GDM1 (cell line): ENCODE results near the gene SLF1.

Source experiments
- DNase-seq: peaks from one replicate; lab custom pipeline; 2025; lab: John Stamatoyannopoulos, UW

SLF1 gene

DNA sequence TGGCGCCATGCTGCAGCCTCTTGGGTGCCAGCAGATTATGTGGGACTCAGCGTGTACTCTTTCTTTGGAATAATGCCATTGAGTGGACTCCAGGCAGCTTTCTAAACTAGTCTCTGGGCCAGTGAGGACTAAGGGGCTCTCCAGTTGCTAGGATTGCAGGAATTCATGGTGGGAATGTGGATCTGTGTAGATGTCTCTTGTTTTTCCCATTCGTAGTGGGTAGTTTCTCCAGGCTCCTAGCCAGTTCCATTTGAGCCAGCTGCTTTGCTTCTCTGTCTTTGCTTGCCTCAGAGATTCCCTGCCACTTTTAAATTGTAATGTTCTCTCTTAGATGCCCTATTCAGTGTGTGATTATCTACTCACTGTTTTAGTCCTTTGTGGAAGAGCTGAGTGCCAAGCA lies 42.6 kb downstream of the SLF1 start:
- no peak for DNase-seq

DNA sequence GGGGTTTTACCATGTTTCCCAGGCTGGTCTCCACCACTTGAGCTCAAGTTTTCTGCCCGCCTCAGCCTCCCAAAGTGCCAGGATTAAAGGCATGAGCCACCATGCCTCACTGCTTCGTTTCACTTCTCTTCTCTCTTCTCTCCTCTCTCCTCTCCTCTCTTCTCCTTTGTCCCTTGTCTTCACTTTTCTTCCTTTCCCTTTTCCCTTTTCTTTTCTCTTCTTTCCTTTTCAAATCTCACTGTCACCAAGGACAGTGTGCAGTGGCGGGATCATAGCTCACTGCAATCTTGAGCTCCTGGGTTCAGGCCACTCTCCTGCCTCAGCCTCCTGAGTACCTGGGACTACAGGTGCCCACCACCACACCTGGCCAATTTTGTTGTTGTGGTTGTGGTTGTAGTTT lies 49.5 kb downstream of the SLF1 start:
- no peak for DNase-seq

DNA sequence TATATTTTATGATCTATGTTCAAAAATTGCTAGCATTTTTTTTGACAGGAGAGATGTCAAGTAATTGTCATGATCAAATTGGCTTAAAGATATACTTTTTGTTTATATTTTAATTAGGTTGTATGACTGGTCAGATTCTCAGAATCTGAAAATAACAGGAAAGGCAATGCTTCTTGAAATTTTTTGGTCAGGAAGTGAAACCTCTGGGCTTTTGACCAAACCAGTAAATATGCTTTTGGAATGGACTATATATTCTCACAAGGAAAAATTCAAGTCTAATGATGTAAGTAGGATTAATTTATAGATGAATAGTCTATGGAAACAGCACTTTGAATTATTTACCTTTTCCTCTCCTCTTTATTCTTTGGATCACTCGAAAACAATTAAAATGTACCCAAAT lies 52.3 kb downstream of the SLF1 start:
- no peak for DNase-seq

DNA sequence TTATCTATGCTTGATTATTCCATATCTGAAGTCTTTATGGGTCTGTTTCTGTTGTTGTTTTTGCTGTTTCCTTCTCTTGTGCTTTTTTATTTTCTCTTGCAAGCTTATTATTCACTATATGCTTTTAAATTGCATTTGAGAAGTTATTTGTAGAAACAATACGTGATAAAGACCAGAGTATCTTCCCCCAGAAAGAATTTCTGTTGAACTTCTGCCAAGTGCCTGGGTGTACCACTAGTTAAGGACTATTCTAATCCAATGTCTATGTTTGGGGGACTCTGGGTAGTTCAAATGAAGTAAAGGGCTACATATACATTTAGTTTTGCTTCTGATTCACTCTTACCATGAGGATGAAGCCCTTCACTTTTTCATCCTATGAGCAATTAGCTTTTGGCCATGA lies 54.3 kb downstream of the SLF1 start:
- DNase-seq = no peak

DNA sequence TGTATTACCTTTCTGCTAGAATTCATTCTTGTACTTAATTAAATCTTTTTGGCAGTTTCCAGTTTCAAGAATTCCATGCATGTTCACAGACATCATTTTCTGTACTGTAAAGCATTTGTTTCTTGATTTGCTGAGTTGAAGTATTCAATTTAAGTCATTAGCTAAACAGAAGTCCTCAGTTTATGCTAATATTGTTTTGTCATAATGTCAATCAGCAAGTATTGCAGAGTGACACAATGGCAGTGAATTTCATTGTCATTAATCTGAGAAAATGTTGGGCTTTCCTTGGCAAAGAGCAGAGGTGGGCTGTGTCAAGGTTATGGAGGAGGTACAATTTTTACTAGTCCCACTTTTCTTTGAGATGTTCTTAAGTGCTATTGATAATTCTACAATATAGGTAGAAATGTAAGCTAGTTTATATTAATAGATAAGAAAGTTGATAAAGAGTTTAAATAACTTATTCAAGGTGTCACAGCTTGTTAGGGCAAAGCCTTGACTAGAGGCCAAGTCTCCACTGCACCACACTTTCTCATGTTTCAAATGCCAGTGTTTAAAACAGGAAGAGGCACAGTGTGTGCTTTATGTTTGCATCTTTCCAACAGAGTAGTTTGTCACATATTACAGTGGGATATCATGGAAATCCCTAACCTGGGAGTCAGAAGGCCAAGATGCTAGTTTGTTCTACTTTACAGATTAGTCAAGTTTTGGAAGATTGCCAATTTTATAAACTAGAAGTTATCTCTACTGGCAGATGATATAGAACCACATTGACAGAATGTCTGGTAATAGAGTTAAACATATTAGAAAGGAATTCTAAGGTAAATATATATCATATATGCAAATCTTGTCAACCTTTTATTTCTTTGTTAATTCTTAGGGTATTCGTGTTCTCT lies 56.3 kb downstream of the SLF1 start:
- no peak for DNase-seq

DNA sequence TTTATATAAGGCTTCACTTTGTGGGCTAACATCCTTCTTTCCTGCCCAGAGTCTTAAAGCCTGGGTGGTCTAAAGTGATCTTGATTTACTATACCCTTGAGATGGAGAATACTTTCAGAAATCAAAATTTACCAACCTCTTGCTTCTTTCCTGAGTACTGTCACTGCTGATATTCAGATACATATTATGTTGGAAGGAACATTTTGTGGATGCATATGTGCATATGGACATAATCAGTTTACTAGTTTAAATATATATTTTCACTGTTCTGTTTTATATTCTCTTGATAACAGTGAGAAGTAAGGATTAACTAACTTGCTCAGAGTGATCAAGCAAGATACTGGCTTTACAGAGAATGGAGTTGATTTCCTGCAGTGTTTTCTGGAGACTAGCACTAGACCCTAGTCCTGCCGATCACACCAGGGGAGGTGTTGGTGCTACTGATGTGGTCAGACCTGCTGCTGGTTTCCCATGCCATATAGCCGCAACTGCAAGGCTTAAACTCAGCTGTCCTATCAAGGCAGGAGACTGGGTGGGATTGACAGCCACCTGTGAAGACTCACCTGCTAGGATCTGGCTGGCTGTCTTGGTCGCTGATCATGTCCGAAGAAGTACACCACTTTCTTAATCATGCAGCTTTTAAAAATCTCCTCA lies 57.6 kb downstream of the SLF1 start:
- DNase-seq = no peak

DNA sequence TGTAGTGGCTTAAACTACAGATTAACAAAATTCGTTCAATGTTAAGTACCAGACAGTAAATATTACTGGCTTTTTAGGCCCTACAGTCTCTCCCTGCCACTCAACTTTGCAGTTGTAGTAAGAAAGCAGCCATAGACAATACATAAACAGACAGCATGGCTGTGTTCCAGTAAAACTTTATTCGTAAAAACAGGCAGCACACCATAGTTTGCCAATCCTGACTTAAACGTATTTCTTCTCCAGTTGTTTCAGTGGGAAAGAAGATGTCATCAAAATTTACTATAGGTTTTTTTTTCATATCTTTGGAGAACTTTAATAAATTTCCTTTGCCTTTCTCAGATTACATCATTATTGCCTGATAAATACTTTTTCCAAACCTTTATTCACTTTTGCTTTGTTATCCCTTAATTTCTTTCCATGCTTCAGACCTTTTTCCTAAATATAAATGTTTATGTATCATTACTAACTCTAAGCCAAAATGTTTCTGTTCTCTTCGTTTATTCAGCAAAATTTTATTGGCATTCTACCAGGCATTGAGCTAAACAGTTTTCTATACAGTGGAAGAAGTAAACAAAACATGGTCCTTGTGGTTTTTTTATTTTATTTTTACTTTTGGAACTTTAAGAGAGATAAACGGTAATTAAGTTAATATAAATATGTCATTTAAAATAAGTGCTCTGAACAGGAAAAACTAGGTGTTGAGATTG lies 64.5 kb downstream of the SLF1 start:
- DNase-seq = no peak

DNA sequence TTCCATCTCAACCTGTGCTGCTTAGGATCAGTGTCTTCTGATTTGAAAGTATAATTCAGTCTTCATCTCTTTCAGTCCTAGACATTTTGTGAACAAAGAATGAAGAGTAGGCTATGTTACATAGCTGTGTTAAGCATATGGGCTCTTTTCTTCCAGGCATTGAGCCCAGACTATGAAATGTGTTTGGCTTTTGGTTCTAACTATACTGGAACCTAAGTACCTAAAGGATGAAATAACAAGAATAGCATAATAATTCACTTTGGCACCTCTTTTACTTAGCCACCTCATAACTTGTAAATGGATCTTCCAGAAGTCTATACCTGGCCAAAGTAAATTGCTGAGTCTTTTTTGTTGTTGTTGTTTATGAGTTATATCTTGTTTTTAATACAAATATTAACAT lies 71.4 kb downstream of the SLF1 start:
- DNase-seq = no peak

DNA sequence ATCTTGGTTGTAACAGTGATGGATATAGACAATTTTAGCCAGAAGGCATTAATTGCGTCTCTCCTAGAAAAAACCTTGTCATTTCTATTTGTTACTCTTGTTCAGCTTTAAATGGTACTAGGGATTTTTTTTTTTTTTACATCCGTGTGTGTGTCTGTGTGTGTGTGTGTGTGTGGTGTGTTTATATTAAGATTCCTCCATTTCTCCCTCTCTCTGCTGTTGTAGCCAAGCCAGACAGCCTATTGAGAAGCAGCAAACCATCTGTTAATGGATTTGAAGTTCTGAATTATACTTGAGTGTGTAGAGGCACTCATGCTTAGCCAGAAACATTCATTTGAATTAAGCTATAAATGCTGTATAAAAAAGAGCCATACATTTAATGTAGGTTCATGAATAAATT lies 72.3 kb downstream of the SLF1 start:
- DNase-seq = no peak

DNA sequence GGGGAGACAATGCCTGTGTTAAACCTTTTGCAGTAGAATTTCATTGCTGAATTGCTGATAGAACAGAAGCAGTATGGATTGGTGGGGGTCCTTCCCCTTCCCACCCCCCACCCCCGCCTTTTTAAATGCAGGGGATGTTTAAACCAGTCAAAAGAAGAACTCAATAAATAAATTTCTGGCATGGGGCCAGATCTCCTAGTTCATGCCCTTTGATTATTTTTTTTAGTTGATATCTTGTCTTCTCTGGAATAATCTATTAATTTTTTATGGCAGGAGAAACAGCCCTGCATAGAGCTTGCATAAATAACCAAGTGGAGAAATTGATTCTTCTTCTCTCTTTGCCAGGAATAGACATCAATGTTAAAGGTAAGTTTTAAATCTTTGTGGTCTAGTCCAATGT lies 72.8 kb downstream of the SLF1 start:
- no peak for DNase-seq

DNA sequence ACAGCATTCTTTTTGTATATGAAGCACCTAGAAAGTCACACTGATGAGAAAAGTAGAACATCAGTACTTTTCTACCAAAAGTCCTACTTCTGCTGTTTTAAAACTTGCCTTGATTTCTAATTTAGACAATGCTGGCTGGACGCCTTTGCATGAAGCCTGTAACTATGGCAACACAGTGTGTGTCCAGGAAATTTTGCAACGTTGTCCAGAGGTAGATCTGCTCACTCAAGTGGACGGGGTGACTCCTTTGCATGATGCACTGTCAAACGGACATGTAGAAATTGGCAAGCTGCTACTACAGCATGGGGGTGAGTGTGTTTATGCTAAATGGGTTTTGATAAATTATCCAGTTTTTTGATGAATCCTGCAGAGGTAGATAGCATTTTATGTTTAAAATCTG lies 73.5 kb downstream of the SLF1 start:
- no peak for DNase-seq

DNA sequence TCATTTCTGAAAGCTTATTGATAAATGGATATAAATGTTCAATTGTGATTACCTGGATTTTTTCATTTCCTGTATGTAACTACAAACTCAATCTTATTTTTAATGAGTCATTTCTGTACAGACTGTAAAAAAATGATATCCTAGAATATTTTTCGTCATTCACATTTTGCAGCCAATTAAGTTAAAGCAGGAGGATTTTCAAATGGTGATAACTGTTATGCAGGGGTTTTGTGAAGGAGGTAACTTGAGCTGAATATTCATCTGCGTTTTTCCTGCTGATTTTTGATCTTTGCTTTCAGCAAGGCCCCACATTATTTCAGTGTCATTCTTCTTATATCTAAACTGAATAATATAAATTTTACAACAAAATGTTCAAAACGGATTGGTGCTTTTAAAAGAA lies 74.1 kb downstream of the SLF1 start:
- DNase-seq = no peak

DNA sequence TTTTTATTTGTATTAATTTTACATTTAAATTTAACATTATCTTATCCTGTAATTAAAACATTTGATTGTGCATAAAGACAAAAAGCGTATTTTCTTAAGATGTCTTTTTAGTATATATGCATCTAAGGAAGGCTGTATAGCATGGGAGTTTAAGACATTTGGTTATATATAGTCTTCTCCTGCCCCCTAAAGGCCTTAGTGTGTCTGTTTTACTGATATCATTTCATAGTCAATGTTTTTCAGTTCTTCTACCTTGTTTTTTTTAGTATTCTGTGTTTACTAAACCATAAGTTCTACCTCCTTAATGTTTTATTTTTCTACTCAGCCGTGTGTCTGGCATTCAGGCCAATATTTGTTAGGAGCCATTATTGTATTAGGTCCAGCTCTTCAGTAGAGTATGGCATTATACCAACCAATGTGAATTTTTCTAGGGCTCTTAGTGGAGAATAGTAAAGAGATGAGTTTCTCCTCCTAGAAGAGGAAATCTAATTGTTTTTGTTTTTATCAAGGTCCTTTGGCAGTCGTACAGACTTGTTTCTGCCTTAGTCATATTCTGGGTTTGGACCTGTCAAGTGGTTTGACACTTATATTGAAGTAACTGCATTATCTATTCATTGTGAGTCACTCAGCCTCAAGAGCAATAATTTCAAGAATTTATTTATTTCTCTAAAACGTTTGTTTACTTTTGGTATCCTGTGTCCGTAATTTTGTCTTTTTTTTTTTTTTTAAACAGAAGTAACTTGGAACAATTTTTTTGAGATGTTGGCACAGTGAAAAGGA lies 74.8 kb downstream of the SLF1 start:
- DNase-seq = peak; percentile 1

DNA sequence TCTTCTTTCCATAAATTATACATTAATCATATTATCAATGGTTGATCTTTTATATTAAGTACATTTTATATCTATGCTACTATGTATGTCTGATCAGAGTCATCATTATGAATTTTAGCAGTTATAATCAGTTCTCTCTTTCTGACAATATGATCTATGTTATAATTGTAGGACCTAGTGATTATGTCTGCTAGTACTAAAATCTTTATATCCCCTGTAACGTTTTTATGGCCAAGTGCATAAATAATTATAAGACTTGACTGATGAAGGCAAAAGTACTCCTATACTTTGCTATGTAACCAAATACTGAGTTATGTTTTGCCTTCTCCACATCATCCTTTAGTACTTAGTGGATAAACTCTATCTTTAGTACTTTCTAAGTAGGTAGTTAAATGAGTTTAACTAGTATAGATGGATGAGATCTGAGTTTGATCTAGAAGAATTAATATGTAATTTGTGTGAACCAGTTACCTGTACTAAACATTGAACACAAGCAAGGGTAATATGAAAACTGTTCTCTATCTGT lies 75.4 kb downstream of the SLF1 start:
- no peak for DNase-seq

DNA sequence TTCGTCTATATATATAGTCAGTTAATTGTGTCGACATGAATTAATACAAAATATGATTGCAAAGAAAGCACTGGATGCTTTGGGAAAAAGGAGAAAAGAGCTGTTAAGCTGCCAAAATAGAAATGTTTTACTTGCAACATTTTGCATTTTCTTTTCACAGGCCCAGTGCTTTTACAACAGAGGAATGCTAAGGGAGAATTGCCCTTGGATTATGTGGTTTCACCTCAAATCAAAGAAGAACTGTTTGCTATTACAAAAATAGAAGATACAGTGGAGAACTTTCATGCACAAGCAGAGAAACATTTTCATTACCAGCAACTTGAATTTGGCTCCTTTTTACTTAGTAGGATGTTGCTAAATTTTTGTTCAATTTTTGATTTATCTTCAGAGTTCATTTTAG lies 76.2 kb downstream of the SLF1 start:
- DNase-seq = no peak

DNA sequence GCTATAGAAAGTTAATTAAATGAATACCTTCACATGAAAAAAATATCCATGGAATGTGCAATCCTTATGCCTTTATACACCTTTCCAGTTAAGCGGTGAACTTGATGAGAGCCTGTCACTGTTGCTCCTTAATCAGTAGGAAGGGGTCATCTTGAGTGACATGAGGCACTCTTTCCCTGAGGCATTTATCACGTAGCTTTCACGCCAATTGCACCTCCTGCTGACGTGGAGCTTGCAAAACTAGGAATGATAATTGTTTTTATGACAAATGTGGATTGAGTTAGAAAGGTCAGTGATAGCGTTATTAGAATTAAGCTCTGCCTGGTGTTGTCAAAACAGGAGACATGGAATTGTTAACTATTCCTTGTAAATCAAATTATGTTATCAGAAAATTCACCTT lies 79.7 kb downstream of the SLF1 start:
- DNase-seq = no peak

DNA sequence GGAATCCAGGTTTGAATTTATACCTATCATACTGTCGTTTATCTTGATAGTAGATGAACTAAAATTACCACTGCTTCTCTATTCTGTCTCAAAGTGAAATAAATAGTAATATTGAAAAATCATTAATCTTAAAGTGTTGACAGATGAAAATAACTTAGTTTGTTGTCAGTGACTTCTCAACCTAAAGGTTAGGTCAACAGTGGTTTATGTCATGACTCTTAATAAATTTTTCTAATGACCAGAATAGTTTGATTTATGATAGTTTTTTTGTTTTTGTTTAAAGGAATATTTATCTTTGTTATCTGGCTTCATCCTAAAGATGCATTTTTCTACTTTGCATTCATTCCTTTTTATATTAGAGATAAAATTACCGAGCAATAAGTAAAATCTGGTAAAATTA lies 81.1 kb downstream of the SLF1 start:
- DNase-seq = no peak

DNA sequence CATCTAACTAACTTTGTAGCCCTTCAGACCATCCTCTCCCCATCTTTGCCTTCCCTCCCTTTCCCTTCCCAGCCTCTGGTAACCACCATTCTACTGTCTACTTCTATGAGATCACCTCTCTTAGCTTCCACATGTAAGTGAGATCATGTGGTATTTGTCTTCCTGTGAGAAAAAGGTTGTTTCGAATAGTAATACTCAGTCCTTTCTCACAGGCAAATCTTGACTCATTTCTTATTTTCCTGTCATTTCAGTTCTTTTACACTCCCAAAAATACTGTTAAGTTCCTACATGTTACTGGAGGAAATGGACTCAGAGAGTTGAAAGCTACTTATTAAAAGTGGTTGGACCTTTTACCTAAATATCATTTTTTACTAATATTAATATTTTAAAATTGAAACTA lies 82.1 kb downstream of the SLF1 start:
- no peak for DNase-seq

DNA sequence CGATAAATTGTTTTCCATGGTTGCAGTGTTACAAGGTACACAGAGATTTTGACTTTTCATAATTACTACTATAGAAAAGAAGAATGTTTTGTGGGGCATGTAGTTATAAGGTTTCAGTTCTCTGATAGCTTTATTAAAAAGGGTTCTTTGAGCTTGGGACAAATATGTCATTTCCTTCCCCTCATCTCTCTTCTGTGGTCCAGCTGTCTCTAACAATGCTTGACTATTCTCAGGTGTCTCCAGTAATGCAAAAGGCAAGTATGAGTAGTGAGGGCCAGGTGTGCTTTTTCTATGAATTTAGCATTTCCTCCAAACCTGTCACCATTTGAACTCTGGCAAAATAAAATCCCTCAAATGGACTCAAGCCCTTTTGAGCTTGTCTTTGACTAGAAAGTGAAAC lies 84.3 kb downstream of the SLF1 start:
- no peak for DNase-seq

DNA sequence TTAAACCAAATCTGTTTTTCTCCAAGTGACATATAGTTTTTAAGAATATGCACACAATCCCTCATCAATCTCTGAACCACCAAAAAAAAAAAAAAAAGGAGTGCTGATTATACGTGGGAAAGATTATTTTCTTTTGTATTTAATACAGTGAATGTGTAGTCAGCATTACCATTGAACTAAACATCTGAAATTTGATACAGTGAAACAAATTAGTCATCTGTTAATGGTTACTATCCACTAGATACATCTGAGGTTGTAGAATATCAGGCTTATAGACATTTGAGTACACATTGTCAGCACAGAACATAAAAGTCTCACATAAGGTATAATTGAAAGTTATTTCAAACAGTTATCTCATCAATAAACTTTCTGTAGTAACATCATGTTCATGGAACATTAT lies 87.0 kb downstream of the SLF1 start:
- no peak for DNase-seq

DNA sequence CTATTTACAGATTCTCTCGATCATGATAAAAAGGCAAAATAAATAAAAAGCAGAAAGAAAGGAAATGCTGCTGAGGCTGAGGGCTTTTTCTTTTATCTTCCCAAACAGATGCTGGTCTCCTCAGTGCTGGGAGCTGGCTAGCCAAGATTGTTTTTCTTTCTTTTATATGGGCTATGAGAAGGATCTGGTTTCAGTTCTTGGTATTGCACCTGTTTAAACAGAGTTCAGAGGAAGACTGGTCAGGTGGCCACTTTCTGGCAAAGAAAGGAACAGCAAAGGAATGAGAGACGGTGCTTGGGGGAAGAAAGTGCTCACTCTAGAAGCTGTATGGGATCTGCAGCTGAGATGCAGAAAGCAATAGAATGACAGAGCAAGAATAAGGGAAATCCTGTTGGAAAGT lies 88.9 kb downstream of the SLF1 start:
- DNase-seq = peak; percentile 11

DNA sequence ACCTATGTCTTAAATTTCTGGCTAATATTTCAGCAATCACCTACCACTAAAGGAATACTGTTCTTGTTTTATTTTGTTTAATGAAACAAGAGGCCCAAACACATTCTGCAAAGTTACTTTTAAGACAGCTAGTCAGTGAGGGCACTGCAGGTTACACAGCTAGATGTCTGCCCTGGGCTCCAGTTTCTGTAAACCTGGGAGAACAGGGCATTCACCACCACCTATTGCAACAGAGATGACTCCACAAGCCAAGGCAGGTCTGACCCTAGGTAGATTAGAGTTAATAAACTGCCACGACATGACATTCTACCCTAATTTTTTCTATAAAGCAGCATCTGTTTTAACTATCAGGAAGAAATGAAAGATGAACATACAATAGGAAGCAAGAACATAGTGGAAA lies 90.8 kb downstream of the SLF1 start:
- DNase-seq = no peak
